Effector memory CD4-positive, alpha-beta T cell (primary cell): ENCODE data around the gene PIK3C3.
"Not testable (repeated sequence)": the region's sequence is repeated elsewhere in the genome, so short reads cannot be mapped to it uniquely, and the experiment has no call there.

Experiments
- DNase-seq, 3 donors: peaks; one replicate each; pipeline ENCODE4 v3.0.0-alpha.2; 2020
- H3K27ac ChIP-seq: 2 replicates; pipeline ENCODE4 v1.7.0; 2013; ENCODE audit warnings: mild to moderate bottlenecking, low read length, moderate library complexity; ENCODE audit not compliant: insufficient read depth, poor library complexity, severe bottlenecking
- H3K27me3 ChIP-seq: replicated peaks from 2 replicates; pipeline ENCODE4 v1.7.0; 2013; ENCODE audit warnings: mild to moderate bottlenecking, low read length; ENCODE audit not compliant: insufficient read depth, control insufficient read depth, poor library complexity, severe bottlenecking
- H3K36me3 ChIP-seq: 2 replicates; pipeline ENCODE4 v1.7.0; 2013; ENCODE audit warnings: mild to moderate bottlenecking, low read length, moderate library complexity; ENCODE audit not compliant: control insufficient read depth, insufficient read depth
- H3K4me1 ChIP-seq: 2 replicates; pipeline ENCODE4 v1.7.0; 2013; ENCODE audit warnings: low read length, mild to moderate bottlenecking; ENCODE audit not compliant: control insufficient read depth, insufficient read depth, poor library complexity, severe bottlenecking
- H3K4me3 ChIP-seq: 2 replicates; pipeline ENCODE4 v1.7.0; 2013; ENCODE audit warnings: low read length, low read depth, mild to moderate bottlenecking; ENCODE audit not compliant: insufficient read depth, poor library complexity, severe bottlenecking
- H3K9me3 ChIP-seq: 2 replicates; pipeline ENCODE4 v1.7.0; 2013; ENCODE audit warnings: mild to moderate bottlenecking, low read length, moderate library complexity; ENCODE audit not compliant: control insufficient read depth

The PIK3C3 gene

DNA sequence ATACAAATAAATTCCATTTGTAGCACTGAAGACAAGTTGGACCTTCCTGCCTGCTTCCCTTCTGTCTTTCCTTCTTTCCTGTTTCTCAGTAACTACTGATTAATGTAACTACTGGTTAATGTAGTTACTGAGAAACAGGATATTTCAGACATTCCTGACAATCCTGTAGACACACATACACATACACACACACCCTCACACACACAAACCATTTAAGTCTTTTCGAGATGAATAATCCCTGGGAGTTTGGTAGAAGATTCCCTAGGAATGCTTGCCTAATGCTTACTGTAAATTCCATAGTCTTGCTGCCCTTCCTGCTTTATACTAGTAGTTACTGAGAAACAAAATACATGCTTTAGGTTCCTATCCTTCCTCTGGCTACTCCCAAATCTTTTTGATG is 83.9 kb downstream of the PIK3C3 start:
- no peak overlapping the region for H3K27ac ChIP-seq
- no peak overlapping the region for H3K4me3 ChIP-seq
- H3K27me3 ChIP-seq = no peaks in the 10 kb centered on the region
- no peaks in the 10 kb centered on the region for H3K9me3 ChIP-seq
- no peak for DNase-seq
- H3K4me1 ChIP-seq = no peaks in the 10 kb centered on the region
- H3K36me3 ChIP-seq = peaks cover 52% of the 10 kb centered on the region

DNA sequence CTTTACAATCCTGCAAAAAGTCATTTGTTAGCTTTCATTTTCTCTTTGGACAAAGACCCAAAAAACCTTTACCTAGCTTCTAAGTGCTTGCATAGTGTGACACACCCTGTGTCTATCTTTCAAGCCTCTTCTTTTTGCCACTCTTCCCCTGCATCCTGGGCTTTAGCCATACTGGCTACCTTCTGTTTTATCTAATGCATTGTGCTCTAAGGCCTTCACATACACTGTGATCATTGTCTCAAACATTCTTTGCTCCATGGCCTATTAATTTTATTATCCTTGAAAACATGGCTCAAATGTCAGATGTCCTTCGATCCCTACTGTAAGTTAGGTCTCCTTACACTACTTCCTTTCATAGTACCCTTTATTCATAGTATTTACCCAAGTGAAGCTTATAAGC is 84.4 kb downstream of the PIK3C3 start:
- no peak for DNase-seq
- Histone ChIP-seq H3K27ac (no peak overlapping the region), H3K4me1 (no peaks in the 10 kb centered on the region), H3K9me3 (no peaks in the 10 kb centered on the region), H3K27me3 (no peaks in the 10 kb centered on the region), H3K4me3 (no peak overlapping the region), H3K36me3 (peaks cover 50% of the 10 kb centered on the region)

DNA sequence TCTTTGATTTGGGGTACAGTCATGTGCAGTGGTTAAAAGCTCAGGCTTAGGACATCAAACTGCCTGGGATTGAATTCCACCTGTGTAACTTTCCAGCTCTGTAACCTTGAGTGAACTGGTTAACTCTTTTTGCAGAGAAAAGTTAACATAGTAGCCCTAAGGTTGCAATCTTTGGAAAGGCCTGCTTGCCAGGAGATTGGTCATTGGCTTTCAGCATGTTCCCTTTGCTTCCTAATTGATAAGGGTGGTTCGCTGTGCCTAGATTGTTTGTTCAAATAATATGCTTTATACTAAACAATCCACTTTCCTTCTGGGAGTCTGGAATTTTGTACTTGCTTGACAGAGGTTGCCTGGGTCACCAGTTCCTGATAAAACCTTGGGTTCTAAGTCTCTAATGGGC is 86.8 kb downstream of the PIK3C3 start:
- H3K36me3 ChIP-seq = peaks cover 32% of the 10 kb centered on the region

DNA sequence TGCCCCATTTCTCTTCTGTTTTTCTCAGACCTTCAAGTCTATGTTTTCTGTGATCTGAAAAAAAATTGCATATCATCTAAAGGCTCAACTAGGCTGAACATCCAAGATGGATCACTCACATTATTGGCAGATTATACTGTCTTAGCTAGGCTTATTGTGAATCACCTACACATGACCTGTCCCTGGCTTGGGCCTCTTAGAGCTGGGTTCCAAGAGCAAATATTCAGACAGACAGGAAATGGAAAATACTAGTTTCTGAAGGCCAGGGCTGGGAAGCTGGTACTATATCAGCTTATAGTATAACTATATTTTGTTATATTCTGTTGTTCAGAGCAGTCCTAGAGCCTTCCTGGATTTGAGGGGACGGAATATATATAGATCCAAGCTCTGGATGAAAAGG is 90.3 kb downstream of the PIK3C3 start:
- no peak for DNase-seq
- Histone ChIP-seq H3K4me3 (no peak overlapping the region), H3K9me3 (no peaks in the 10 kb centered on the region), H3K27ac (no peak overlapping the region), H3K4me1 (no peaks in the 10 kb centered on the region), H3K36me3 (peaks cover 23% of the 10 kb centered on the region), H3K27me3 (no peaks in the 10 kb centered on the region)

More for the DNA sequence above, 86.8 kb downstream of the PIK3C3 start:
- H3K9me3 ChIP-seq = no peaks in the 10 kb centered on the region
- H3K4me1 ChIP-seq = no peaks in the 10 kb centered on the region
- no peaks in the 10 kb centered on the region for H3K27me3 ChIP-seq
- DNase-seq = no peak
- H3K27ac ChIP-seq = no peak overlapping the region
- no peak overlapping the region for H3K4me3 ChIP-seq

DNA sequence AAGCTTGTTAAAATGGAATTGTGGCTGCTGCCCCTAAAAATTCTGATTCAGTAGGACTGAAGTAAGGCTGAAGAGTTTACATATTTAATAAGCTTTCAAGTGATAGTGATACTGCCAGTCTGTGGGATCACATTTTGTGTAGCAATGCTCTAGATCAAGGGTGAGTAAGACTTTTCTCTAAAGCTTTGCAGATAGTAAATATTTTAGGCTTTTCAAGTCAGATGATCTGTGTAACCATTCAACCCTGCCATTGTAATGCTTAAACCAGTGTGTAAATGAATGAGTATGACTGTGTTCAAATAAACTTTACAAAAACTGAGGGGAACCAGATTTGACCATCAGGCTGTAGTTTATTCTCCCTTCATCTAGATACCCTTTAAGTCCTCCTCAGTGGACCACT is 92.7 kb downstream of the PIK3C3 start:
- H3K36me3 ChIP-seq = peaks cover 10% of the 10 kb centered on the region
- H3K9me3 ChIP-seq = no peaks in the 10 kb centered on the region
- no peak for DNase-seq
- no peak overlapping the region for H3K27ac ChIP-seq
- H3K4me3 ChIP-seq = no peak overlapping the region
- no peaks in the 10 kb centered on the region for H3K4me1 ChIP-seq
- no peaks in the 10 kb centered on the region for H3K27me3 ChIP-seq

DNA sequence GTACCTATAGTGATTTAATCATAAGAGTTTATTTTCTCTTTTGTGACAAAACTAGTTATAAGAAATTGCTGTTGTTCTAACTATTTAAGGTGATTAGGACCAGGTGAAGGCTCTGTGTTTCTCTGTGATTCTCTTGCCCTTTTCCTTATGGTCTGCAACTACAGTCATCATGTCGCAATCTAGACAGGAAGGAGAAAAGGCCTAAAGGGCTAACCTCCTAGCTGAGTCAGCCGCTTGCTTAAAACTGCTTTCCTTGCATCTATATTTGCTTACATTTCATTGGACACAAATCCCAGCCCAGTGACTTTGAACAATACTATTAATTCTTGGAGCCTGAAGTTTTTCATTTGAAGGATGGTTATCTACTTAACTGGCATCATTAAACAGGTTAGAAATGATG is 93.1 kb downstream of the PIK3C3 start:
- DNase-seq = no peak
- H3K36me3 ChIP-seq = peaks cover 10% of the 10 kb centered on the region

DNA sequence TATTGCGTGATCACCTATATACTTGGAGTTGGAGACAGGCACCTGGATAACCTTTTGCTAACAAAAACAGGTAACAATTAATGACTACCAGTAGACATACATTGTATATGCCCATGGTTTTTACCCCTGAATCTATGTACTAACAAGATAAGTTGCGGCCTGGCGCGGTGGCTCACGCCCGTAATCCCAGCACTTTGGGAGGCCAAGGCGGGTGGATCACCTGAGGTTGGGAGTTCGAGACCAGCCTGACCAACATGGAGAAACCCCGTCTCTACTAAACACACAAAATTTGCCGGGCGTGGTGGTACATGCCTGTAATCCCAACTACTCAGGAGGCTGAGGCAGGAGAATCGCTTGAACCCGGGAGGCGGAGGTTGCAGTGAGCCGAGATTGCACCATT is 94.5 kb downstream of the PIK3C3 start:
- H3K27me3 ChIP-seq, H3K4me1 ChIP-seq, H3K36me3 ChIP-seq, H3K9me3 ChIP-seq, H3K27ac ChIP-seq, DNase-seq, H3K4me3 ChIP-seq: not testable (repeated sequence)

More for the DNA sequence above, 93.1 kb downstream of the PIK3C3 start:
- no peak overlapping the region for H3K27ac ChIP-seq
- no peaks in the 10 kb centered on the region for H3K4me1 ChIP-seq
- H3K27me3 ChIP-seq = no peaks in the 10 kb centered on the region
- no peaks in the 10 kb centered on the region for H3K9me3 ChIP-seq
- H3K4me3 ChIP-seq = no peak overlapping the region

DNA sequence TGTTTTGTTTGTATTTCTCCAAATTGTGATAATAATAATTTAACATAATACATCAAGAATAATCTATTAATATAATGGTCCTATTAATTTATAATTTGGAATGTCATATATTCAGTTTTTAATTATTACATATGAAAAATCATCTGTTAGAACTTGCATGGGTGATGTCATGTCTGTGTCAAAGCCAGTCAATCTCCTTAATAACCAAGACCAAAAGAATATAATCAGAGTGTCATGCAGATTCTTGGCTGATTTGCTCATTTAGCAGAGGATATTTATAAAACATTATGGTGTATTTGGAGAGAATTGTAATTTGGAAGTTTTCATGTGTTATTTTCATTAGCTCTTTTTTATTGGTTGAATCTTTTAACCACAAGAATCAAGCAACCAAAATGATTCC is 96.4 kb downstream of the PIK3C3 start:
- Histone ChIP-seq H3K36me3 (peaks cover 10% of the 10 kb centered on the region), H3K27ac (no peak overlapping the region), H3K4me1 (no peaks in the 10 kb centered on the region), H3K9me3 (no peaks in the 10 kb centered on the region), H3K27me3 (no peaks in the 10 kb centered on the region), H3K4me3 (no peak overlapping the region)
- no peak for DNase-seq

DNA sequence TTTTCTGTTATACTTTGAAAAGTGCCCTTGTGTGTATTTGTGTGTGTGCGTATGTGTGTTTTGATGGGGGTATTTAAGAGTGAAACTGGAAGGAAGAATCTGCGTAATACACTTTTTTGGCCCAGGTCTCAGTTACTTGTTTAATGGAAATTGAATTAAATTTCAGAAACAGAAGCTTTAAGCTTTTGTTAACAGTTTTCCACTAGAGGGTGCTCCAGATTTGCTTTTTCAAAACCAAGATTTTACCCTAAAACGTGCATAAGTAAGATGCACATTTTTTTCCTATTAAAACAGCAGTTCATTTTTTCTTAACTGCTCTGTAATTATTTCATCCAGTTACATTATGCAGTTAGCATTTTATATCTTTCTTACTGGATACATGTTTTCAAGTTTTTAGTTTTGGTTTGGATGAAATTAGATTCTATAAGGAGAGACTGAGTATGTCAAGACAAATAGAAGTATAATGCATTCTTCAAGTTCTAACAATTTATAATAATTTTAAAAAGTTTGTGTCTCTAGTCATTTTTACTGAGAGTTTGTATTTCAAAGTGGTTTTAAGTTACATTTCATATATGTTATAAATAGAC is 97.2 kb downstream of the PIK3C3 start:
- no peaks in the 10 kb centered on the region for H3K27me3 ChIP-seq
- DNase-seq = no peak

DNA sequence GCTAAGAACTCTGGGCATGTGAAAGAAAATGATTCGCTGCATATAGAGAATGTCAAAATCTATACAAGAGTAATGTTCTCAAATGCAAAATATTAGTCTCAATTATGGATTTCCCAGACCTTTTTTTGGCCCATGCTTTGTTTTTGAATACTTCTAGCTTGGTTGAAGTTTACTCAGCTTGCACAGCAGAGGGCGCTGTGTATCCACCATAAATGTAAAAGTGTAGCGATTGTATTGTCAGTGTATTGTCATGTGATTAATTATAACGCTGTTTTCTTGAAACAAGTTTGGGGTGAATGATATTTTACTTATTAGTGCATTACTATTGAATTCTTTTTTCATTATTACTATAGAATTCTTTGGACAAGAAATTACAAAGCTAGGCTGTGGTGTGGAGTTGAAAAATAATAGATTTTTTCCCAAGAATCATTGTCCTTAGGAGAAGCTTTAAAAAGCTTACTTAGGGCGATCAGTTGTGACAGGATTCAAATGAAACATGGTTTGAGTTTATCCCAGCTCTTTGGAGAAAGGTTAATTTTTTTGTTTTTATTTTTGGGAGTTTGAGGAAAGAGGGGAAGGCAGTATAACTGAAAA is 98.3 kb downstream of the PIK3C3 start:
- peak; percentile 8 to 45 (median 8) for DNase-seq
- Histone ChIP-seq H3K36me3 (peaks cover 6% of the 10 kb centered on the region), H3K4me1 (no peaks in the 10 kb centered on the region), H3K9me3 (no peaks in the 10 kb centered on the region), H3K27me3 (no peaks in the 10 kb centered on the region), H3K27ac (no peak overlapping the region), H3K4me3 (no peak overlapping the region)

More for the DNA sequence above, 97.2 kb downstream of the PIK3C3 start:
- H3K27ac ChIP-seq = no peak overlapping the region
- no peaks in the 10 kb centered on the region for H3K4me1 ChIP-seq
- no peak overlapping the region for H3K4me3 ChIP-seq
- peaks cover 10% of the 10 kb centered on the region for H3K36me3 ChIP-seq
- H3K9me3 ChIP-seq = no peaks in the 10 kb centered on the region
